H1 (cell line): ENCODE data around the gene FAM81A. TPM values are rescaled to one million over a fixed set of nuclear protein-coding genes. Genes with fewer than 3 reads are reported as not detected.

Source experiments
- CEBPB ChIP-seq: IDR thresholded peaks from 2 replicates; pipeline ENCODE4 v1.6.1; 2012; ENCODE audit warnings: low read depth, low read length
- CHD1 ChIP-seq: IDR thresholded peaks from 2 replicates; pipeline ENCODE4 v1.6.1; 2012; ENCODE audit warnings: low read depth, low read length, improper control_type of control experiment
- E2F6 ChIP-seq: IDR thresholded peaks from 2 replicates; pipeline ENCODE4 v1.6.1; 2012; ENCODE audit warnings: inconsistent platforms
- GTF2F1 ChIP-seq: IDR thresholded peaks from 2 replicates; pipeline ENCODE4 v1.6.1; 2012; ENCODE audit warnings: low read depth, low read length, improper control_type of control experiment, borderline replicate concordance
- HDAC6 ChIP-seq: IDR thresholded peaks from one replicate; pipeline ENCODE4 v1.7.1; 2012; ENCODE audit warnings: low read depth, mild to moderate bottlenecking, inconsistent platforms, low read length, moderate library complexity
- PHF8 ChIP-seq: fragments of 200-600 bp; sonication (generic); conservative IDR thresholded peaks from 2 replicates; pipeline ENCODE4 v1.7.1; 2012; ENCODE audit warnings: low read depth, mild to moderate bottlenecking, inconsistent platforms, low read length, moderate library complexity
- POLR2AphosphoS5 ChIP-seq: IDR thresholded peaks from 2 replicates; pipeline ENCODE4 v1.6.1; 2011; ENCODE audit warnings: low read depth, low read length
- RAD21 ChIP-seq, 2 experiments: IDR thresholded peaks in 1 of 2; conservative IDR thresholded peaks in 1 of 2; 2 replicates each; pipeline ENCODE4 v1.6.1; 2011; ENCODE audit warnings: low read depth in 2 of 2, low read length in 2 of 2, improper control_type of control experiment in 1 of 2, inconsistent platforms in 1 of 2, mild to moderate bottlenecking in 1 of 2, moderate library complexity in 1 of 2
- RFX5 ChIP-seq: IDR thresholded peaks from 2 replicates; pipeline ENCODE4 v1.6.1; 2011; ENCODE audit warnings: low read depth, low read length, improper control_type of control experiment, borderline replicate concordance
- polyA plus RNA-seq, 7 experiments: library from polyadenylated mRNA; depleted of rRNA in 3 of 7; stranded (reverse) in 5 of 7; unstranded in 2 of 7; fragments of >200 nt in 5 of 7; fragments of 200-250 nt in 2 of 7; gene quantifications; 1 replicate in 5 of 7; 2 replicates in 1 of 7; 4 replicates in 1 of 7; pipeline versions ENCODE4 v1.2.1 to v1.2.3, GENCODE V29; 2011 to 2013; ENCODE audit warnings: missing spikeins in 2 of 7, mixed read lengths in 2 of 7
- total RNA-seq: library from RNA; stranded (reverse); fragmentation: NEBNext Ultra II Directional; extraction: Animal tissue kit (Norgen Biotek cat#: 25700); gene quantifications from 2 replicates; pipeline ENCODE4 v1.2.1, GENCODE V29; 2021

FAM81A gene
- total and polyA plus RNA-seq, 2 of the 8 experiments (the other 6 are each of a cell fraction or from before 2014, with no cell fraction given), result 0.56 to 3.0 TPM

GRCh38 chr15:59432389-59432788, 5.6 kb upstream of the FAM81A start (continued):
- TF ChIP-seq HDAC6, result no peak
- no peak for TF ChIP-seq CEBPB
- no peak for TF ChIP-seq GTF2F1
- TF ChIP-seq RFX5, result no peak
- TF ChIP-seq CHD1, result no peak
- TF ChIP-seq E2F6, result no peak
- no peak for TF ChIP-seq POLR2AphosphoS5
- TF ChIP-seq PHF8, result no peak
- TF ChIP-seq RAD21 (IDR thresholded peaks at IDR 0.05 in 1 of 2, conservative IDR thresholded peaks at IDR 0.05 in 1 of 2; ENCODE audit: low read depth in 2 of 2, low read length in 2 of 2), result no peak
